Trophoblast cell (in vitro differentiated cells and primary cell): ENCODE measurements around the gene UVRAG.
"Not testable (repeated sequence)": the region's sequence is repeated elsewhere in the genome, so short reads cannot be mapped to it uniquely, and the experiment has no call there.

Experiments used
- DNase-seq, 2 donors: peaks; one replicate each; pipeline ENCODE4 v3.0.0-alpha.2; 2016
- H2AFZ ChIP-seq: 2 replicates; pipeline ENCODE4 v1.6.1; 2013; ENCODE audit warnings: low read length, moderate library complexity, mild to moderate bottlenecking; ENCODE audit not compliant: insufficient read depth, poor library complexity
- H2AK5ac ChIP-seq: 2 replicates; pipeline ENCODE4 v1.6.1; 2013; ENCODE audit warnings: mild to moderate bottlenecking, low read length
- H2BK120ac ChIP-seq: 2 replicates; pipeline ENCODE4 v1.6.1; 2013; ENCODE audit warnings: low read length, mild to moderate bottlenecking, moderate library complexity; ENCODE audit not compliant: insufficient read depth, poor library complexity
- H2BK12ac ChIP-seq: 2 replicates; pipeline ENCODE4 v1.6.1; 2013; ENCODE audit warnings: mild to moderate bottlenecking, low read length, moderate library complexity
- H2BK5ac ChIP-seq: 2 replicates; pipeline ENCODE4 v1.6.1; 2013; ENCODE audit warnings: low read length, low read depth, moderate library complexity, mild to moderate bottlenecking; ENCODE audit not compliant: poor library complexity
- H3K14ac ChIP-seq: 2 replicates; pipeline ENCODE4 v1.6.1; 2013; ENCODE audit warnings: mild to moderate bottlenecking, low read length
- H3K18ac ChIP-seq: 2 replicates; pipeline ENCODE4 v1.6.1; 2013; ENCODE audit warnings: mild to moderate bottlenecking, low read length
- H3K23ac ChIP-seq: 2 replicates; pipeline ENCODE4 v1.6.1; 2013; ENCODE audit warnings: low read length
- H3K27ac ChIP-seq: 2 replicates; pipeline ENCODE4 v1.5.1; 2013; ENCODE audit warnings: low read depth, mild to moderate bottlenecking, inconsistent platforms, low read length, moderate library complexity
- H3K27me3 ChIP-seq: 2 replicates; pipeline ENCODE4 v1.6.1; 2013; ENCODE audit warnings: inconsistent platforms, mild to moderate bottlenecking, low read length, moderate library complexity; ENCODE audit not compliant: insufficient read depth
- H3K36me3 ChIP-seq, 2 experiments: 1 replicate in 1 of 2; 2 replicates in 1 of 2; pipeline ENCODE4 v1.6.1; 2013; ENCODE audit warnings: low read length in 2 of 2, mild to moderate bottlenecking in 2 of 2, moderate library complexity in 1 of 2; ENCODE audit not compliant: insufficient read depth in 2 of 2, control insufficient read depth in 1 of 2
- H3K4ac ChIP-seq: 2 replicates; pipeline ENCODE4 v1.6.1; 2013; ENCODE audit warnings: low read depth, mild to moderate bottlenecking, low read length, moderate library complexity
- H3K4me1 ChIP-seq, 2 experiments: 1 replicate in 1 of 2; 2 replicates in 1 of 2; pipeline ENCODE4 v1.6.1; 2013; ENCODE audit warnings: low read length in 2 of 2, mild to moderate bottlenecking in 2 of 2, moderate library complexity in 1 of 2; ENCODE audit not compliant: insufficient read depth in 2 of 2, control insufficient read depth in 1 of 2
- H3K4me2 ChIP-seq: 2 replicates; pipeline ENCODE4 v1.6.1; 2013; ENCODE audit warnings: inconsistent platforms, mild to moderate bottlenecking, low read length, moderate library complexity
- H3K4me3 ChIP-seq: 2 replicates; pipeline ENCODE4 v1.5.1; 2013; ENCODE audit warnings: mild to moderate bottlenecking, low read depth, low read length, inconsistent platforms
- H3K79me1 ChIP-seq: one replicate; pipeline ENCODE4 v1.6.1; 2013; ENCODE audit warnings: low read length
- H3K79me2 ChIP-seq: 2 replicates; pipeline ENCODE4 v1.6.1; 2013; ENCODE audit warnings: low read length, mild to moderate bottlenecking; ENCODE audit not compliant: control insufficient read depth, insufficient read depth, poor library complexity
- H3K9ac ChIP-seq: 2 replicates; pipeline ENCODE4 v1.6.1; 2013; ENCODE audit warnings: mild to moderate bottlenecking, low read length
- H3K9me3 ChIP-seq: 2 replicates; pipeline ENCODE4 v1.6.1; 2013; ENCODE audit warnings: low read depth, mild to moderate bottlenecking, control low read depth, inconsistent platforms, low read length; ENCODE audit not compliant: insufficient read depth
- H4K12ac ChIP-seq: 2 replicates; pipeline ENCODE4 v1.6.1; 2013; ENCODE audit warnings: low read depth, mild to moderate bottlenecking, low read length, moderate library complexity
- H4K8ac ChIP-seq: 2 replicates; pipeline ENCODE4 v1.6.1; 2013; ENCODE audit warnings: low read depth, mild to moderate bottlenecking, low read length, moderate library complexity
- H4K91ac ChIP-seq: one replicate; pipeline ENCODE4 v1.6.1; 2013; ENCODE audit warnings: low read depth, mild to moderate bottlenecking, low read length, moderate library complexity
- WGBS: extraction: QIAGEN DNeasy Blood & Tissue Kit; methylation state at CpG from one replicate; pipeline ENCODE4 v1.1.7; 2013; ENCODE audit warnings: missing lambda C conversion rate; ENCODE audit not compliant: insufficient read length, insufficient coverage; ENCODE audit errors: extremely low coverage; 5-methylcytosine and 5-hydroxymethylcytosine counted together

Gene UVRAG

GRCh38 chr11:75979479-75980027 lies 164.5 kb downstream of the UVRAG start:
- H2BK12ac ChIP-seq, H3K4ac ChIP-seq, H3K27me3 ChIP-seq, H4K8ac ChIP-seq, H3K79me2 ChIP-seq, H3K4me1 ChIP-seq, H2BK120ac ChIP-seq, DNase-seq, H3K36me3 ChIP-seq, H2AK5ac ChIP-seq, H3K79me1 ChIP-seq, H3K23ac ChIP-seq, H4K12ac ChIP-seq, H3K27ac ChIP-seq, H3K18ac ChIP-seq, H3K14ac ChIP-seq, H2BK5ac ChIP-seq, H2AFZ ChIP-seq, H3K9ac ChIP-seq, H3K4me2 ChIP-seq, H3K9me3 ChIP-seq, H4K91ac ChIP-seq: not testable (repeated sequence)
- peak overlapping the region; percentile 50 for H3K4me3 ChIP-seq
- WGBS = no CpG with 5 or more reads among the region's 22 CpGs

DNA sequence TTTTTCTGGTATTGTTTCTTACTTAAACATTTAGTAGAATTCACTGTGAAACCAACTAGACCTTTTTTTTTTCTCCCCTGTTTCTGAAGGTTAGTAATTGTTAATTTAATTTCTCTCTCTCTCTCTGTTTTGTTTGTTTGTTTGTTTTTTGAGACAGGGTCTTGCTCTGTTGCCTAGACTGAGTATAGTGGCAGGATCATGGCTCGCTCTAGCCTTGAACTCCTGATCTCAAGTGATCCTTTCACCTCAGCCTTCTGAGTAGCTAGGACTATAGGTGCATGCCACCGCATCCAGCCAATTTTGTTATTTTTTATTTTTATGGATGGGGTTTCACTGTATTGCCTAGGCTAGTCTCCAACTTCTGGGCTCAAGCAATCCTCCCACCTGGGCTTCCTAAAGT lies 165.0 kb downstream of the UVRAG start:
- WGBS = no CpG with 5 or more reads among the region's 2 CpGs
- no peaks in the 10 kb centered on the region for H3K4me1 ChIP-seq
- no peak overlapping the region for H2BK12ac ChIP-seq
- no peak overlapping the region for H2BK120ac ChIP-seq
- H4K91ac ChIP-seq = no peak overlapping the region
- no peak overlapping the region for H2AFZ ChIP-seq
- no peak overlapping the region for H4K12ac ChIP-seq
- no peak overlapping the region for H3K4me2 ChIP-seq
- no peak for DNase-seq
- no peak overlapping the region for H3K4me3 ChIP-seq
- peaks cover 0 to 2% of the 10 kb centered on the region in 2 experiments for H3K36me3 ChIP-seq
- no peak overlapping the region for H3K4ac ChIP-seq
- H2BK5ac ChIP-seq = no peak overlapping the region
- no peaks in the 10 kb centered on the region for H3K27me3 ChIP-seq
- peaks cover 2% of the 10 kb centered on the region for H3K9me3 ChIP-seq
- H3K79me2 ChIP-seq = no peaks in the 10 kb centered on the region
- H3K14ac ChIP-seq = no peak overlapping the region
- no peak overlapping the region for H4K8ac ChIP-seq
- H3K9ac ChIP-seq = no peak overlapping the region
- no peak overlapping the region for H3K18ac ChIP-seq
- no peak overlapping the region for H2AK5ac ChIP-seq
- H3K27ac ChIP-seq = no peak overlapping the region
- H3K79me1 ChIP-seq = no peaks in the 10 kb centered on the region
- H3K23ac ChIP-seq = no peak overlapping the region

DNA sequence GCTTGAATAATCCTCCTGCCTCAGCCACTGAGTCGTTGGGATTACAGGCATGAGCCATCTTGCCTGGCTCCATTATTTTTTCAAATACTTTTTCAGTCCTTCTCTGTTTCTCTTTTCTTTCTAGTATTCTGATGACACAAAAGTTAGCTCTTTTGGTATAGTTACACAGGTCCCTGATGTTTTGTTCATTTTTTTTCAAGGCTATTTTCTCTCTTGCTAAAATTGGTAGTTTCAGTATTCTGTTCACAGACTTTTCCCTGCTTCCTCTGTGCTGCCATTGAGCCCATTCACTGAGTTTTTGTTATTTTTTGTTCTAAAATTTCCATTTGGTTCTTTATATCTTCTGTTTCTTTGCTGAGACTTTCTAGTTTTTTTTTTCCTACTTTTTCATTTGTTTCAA lies 166.5 kb downstream of the UVRAG start:
- Histone ChIP-seq H4K91ac (no peak overlapping the region), H2BK12ac (no peak overlapping the region), H2BK5ac (no peak overlapping the region), H2AK5ac (no peak overlapping the region), H3K9ac (no peak overlapping the region), H3K18ac (no peak overlapping the region), H2BK120ac (no peak overlapping the region), H3K27me3 (no peaks in the 10 kb centered on the region), H3K79me1 (no peaks in the 10 kb centered on the region), H3K36me3 (peaks cover 0 to 2% of the 10 kb centered on the region in 2 experiments), H4K8ac (no peak overlapping the region), H3K4me2 (no peak overlapping the region), H3K4me3 (no peak overlapping the region), H2AFZ (no peak overlapping the region), H3K4me1 (no peaks in the 10 kb centered on the region), H4K12ac (no peak overlapping the region), H3K27ac (no peak overlapping the region), H3K9me3 (peaks cover 2% of the 10 kb centered on the region), H3K14ac (no peak overlapping the region), H3K4ac (no peak overlapping the region), H3K79me2 (no peaks in the 10 kb centered on the region), H3K23ac (no peak overlapping the region)
- DNase-seq = no peak
- no CpG with 5 or more reads among the region's 1 CpG for WGBS

- H3K79me1 ChIP-seq = no peaks in the 10 kb centered on the region
- H3K79me2 ChIP-seq = no peaks in the 10 kb centered on the region
- no peak overlapping the region for H2AFZ ChIP-seq
- no peak overlapping the region for H3K14ac ChIP-seq
- H4K8ac ChIP-seq = no peak overlapping the region
- no peak overlapping the region for H2BK120ac ChIP-seq
- no peak overlapping the region for H3K4ac ChIP-seq
- no peak overlapping the region for H3K9ac ChIP-seq
- H4K91ac ChIP-seq = no peak overlapping the region
- H2BK5ac ChIP-seq = no peak overlapping the region
- H3K27me3 ChIP-seq = no peaks in the 10 kb centered on the region
- DNase-seq = no peak
- H2AK5ac ChIP-seq = no peak overlapping the region
- no peak overlapping the region for H3K27ac ChIP-seq
- H2BK12ac ChIP-seq = no peak overlapping the region
- no peaks in the 10 kb centered on the region for H3K4me1 ChIP-seq
- peaks cover 0 to 2% of the 10 kb centered on the region in 2 experiments for H3K36me3 ChIP-seq
- no peak overlapping the region for H3K23ac ChIP-seq
- no peak overlapping the region for H3K4me3 ChIP-seq
- H3K4me2 ChIP-seq = no peak overlapping the region
- H4K12ac ChIP-seq = no peak overlapping the region
- peaks cover 2% of the 10 kb centered on the region for H3K9me3 ChIP-seq
- no CpG with 5 or more reads among the region's 4 CpGs for WGBS
- H3K18ac ChIP-seq = no peak overlapping the region
Observed at GRCh38 chr11:75982309-75982708, 167.3 kb downstream of the UVRAG start.
